HG02678 (cell line): ENCODE results near the gene GYS1.

ENCODE experiments used
- ATAC-seq: cut with Tn5 transposase; IDR thresholded peaks from one replicate; pipeline ENCODE4 v1.9.1; 2021; ENCODE audit warnings: mild to moderate bottlenecking, moderate library complexity; ENCODE audit not compliant: unreplicated experiment

The GYS1 gene

GRCh38 chr19:48990400-48990799, 2.7 kb downstream of the GYS1 start:
- ATAC-seq: no peak

GRCh38 chr19:48989701-48990291, 3.3 kb downstream of the GYS1 start:
- ATAC-seq: no peak

DNA sequence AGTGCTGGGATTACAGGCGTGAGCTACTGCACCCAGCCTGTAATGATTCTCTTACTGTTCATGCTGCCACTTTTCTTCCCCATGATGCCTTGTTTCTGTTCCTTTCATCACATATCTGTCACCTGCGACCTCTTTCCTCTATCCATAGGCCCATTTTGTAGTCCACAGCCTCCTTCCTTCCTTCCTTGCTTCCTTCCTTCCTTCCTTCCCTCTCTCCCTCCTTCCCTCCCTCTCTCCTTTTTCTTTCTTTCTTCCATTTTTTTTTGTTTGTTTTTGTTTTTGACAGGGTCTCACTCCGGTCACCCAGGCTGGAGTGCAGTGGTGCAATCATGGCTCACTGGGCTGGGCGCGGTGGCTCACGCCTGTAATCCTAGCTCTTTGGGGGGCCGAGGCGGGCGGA, 4.2 kb downstream of the GYS1 start:
- no peak for ATAC-seq

GRCh38 chr19:48988286-48988685, 4.8 kb downstream of the GYS1 start:
- no peak for ATAC-seq

DNA sequence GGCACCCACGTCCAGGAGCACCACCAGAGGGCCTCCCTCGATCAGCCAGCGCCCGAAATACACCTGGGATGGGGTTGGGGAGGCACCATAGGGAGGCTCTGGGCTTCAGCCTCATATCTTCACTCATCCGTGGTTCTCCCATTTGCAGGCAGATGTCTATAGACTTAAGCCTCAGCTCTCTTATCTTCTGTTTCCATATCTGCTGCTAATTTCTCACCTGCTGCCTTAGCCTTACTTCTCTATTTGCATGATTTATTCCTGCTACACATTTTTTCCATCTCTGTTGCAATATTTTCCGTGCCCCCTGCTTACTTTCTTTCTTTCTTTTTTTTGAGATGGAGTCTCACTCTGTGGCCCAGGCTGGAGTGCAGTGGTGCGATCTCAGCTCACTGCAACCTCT, 5.8 kb downstream of the GYS1 start:
- ATAC-seq: no peak

DNA sequence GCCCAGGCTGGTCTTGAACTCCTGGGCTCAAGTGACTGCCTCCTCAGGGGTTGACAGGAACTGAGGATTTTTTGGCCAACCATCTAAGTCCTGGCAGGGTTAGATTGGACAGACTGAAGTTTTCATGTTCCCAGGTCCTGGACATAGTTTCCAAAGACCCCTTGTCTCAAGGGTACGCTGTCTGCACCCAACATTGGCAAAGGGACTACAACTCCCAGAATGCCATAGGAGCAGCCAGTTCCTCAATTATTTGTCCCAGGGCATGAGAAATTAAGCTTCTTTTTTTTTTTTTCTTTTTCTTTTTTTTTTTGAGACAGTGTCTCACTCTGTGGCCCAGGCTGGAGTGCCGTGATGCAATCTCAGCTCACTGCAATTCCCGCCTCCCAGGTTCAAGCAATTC, 6.9 kb downstream of the GYS1 start:
- no peak for ATAC-seq

GRCh38 chr19:48985711-48986110, 7.4 kb downstream of the GYS1 start:
- no peak for ATAC-seq

- ATAC-seq: no peak
Observed at GRCh38 chr19:48982280-48982679, 10.8 kb downstream of the GYS1 start.

DNA sequence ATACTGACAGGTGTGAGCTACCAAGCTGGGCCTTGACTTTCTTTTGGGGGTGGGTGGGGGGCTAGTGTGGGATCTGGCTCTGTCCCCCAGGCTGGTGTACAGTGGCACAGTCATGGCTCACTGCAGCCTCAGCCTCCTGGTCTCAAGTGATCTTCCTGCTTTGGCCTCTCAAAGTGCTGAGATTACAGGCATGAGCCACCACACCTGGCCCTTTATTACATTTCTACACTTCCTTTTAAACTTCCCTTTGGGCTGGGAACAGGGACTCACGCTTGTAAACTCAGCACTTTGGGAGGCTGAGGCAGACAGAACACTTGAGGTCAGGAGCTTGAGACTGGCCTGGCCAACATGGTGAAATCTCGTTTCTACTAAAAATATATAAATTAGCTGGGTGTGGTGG, 16.0 kb downstream of the GYS1 start:
- ATAC-seq: no peak

DNA sequence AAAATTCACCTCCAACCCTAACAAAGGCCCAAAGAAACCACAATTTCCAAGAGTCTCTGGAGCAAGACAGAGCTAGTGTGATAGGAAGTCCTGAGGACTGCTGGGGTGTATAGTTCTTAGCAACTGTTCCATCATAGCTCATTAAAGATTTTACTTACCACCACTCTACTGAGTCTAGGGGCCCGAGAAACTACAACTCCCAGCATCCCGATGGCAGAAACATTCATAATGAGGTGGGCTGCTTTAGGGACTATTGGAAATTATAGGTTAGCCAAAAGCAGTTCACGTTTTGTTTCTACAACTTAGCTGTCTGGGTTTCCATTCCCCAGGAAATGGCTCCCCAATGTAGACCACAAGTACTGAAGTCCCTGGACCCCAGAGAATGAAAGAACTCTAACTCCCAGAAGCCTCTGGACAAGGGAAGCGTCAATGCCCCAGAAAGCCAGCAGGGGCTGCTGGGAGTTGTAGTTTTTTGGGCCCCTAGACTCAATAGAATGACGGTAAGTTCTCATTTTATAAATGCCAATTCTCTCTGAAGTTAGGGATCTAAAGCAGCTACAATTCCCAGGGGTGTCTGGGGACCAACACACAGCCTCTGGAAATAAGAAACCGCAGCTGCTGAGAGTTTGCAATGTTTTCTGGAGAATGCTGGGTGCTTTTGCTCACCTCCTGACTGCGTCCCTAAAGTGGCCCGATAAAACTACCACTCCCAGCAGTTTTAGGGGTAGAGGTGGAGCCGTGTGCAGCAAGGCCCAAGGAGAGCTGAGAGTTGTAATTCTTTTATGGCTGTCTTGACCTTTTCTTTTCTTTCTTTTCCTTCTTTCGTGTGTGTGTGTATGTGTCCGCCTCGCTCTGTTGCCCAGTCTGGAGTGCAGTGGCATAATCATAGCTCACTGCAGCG, 16.9 kb downstream of the GYS1 start:
- no peak for ATAC-seq

GRCh38 chr19:48970923-48971395, 22.1 kb downstream of the GYS1 start:
- ATAC-seq: peak; percentile 36

GRCh38 chr19:48970139-48970766, 22.9 kb downstream of the GYS1 start:
- ATAC-seq: no peak

DNA sequence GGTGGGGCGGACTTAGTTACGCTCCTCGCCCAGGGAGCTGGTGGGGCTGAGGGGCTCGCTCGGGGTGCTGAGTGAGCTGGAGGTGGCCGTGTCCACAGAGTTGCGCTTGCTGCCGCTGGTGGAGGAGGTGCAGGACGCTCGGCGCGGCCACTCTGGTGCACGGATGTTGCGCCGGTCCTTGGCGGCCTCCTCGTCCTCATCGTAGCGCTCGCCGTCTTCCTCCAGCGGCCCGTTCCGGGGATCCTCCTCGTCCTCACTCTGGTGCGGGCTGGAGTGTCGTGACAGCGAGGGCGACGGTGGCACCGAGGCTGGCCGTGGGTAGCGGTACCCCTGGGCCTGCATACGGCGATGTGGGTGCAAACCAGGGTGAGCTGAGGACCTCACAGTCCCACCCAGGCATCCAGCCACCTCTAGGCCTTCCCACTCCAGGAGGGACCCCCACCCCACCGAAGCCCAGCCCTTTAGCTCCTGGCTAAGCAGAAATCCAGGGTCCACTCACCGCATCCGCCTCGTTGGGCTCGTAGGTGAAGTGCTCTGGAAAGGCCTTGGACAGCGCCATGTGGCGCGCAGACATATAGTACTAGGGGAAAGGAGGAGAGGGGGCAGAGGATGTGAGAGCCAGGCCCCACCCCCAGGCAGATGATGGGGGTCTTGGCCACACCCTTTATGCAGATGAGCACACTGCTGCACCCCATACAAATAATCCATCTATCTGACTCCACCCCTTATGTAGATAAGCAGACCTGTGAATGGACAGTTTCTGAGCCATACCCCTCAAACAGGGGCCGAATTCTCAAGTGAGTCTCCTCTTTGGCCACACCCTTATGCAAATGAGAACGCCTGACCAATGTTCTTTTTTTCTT, 23.6 kb downstream of the GYS1 start:
- ATAC-seq: no peak

DNA sequence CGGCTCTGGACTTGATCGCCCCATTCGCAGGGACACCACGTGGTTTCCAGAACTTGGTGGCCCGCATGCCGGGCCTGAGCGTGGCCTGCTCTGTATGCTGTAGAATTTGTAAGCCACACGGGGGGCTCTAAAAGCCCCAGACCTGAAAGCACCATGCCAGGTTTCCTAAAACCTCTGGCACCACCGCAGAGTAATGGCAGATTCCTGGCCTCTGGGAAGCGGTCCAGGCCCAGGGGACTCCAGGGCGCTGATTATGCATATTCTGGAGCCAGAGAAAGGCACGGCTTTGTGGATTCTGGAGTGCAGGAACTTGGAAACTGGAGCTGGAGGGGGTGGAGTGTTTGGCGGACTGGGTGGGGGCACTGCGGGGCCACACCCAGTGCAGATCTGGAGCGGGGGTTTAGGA, 24.3 kb downstream of the GYS1 start:
- ATAC-seq: no peak

- ATAC-seq: no peak
Observed at GRCh38 chr19:48968179-48968661, 24.9 kb downstream of the GYS1 start.

DNA sequence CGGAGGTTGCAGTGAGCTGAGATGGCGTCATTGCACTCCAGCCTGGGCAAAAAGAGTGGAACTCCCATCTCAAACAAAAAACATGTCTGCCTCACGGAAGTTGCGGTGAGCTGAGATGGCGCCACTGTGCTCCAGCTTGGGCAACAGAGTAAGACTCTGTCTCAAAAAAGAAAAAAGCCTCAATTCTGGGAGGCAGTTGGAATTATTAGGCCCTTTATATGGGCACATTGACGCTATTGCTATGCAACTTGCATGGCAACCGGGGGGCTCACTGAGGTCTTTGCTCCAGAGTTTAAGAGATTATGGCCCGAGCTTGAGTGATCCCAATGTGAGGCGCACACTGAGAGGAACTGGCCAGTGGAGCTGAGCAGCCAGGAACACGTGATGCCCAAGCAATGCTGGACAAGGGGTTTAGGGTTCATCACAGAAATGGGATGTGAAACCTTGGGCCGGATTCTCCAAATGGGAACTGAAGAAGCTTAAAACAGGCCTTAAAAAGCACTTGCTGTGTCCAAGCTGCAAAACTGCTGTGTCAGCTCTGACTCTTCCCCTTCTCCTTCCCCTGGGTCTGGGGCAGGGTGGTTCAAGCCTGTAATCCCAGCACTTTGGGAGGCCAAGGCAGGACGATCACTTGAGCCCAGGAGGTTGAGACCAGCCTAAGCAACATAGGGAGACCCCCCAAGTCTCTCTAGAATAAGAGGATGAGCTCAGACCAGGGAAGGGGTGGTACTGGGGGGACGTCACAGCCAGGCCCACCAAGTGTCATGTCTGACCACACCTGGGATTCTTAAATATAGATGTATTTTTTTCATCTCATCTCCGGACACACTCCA, 25.5 kb downstream of the GYS1 start:
- ATAC-seq: no peak

GRCh38 chr19:48966541-48967345, 26.4 kb downstream of the GYS1 start:
- ATAC-seq: no peak

DNA sequence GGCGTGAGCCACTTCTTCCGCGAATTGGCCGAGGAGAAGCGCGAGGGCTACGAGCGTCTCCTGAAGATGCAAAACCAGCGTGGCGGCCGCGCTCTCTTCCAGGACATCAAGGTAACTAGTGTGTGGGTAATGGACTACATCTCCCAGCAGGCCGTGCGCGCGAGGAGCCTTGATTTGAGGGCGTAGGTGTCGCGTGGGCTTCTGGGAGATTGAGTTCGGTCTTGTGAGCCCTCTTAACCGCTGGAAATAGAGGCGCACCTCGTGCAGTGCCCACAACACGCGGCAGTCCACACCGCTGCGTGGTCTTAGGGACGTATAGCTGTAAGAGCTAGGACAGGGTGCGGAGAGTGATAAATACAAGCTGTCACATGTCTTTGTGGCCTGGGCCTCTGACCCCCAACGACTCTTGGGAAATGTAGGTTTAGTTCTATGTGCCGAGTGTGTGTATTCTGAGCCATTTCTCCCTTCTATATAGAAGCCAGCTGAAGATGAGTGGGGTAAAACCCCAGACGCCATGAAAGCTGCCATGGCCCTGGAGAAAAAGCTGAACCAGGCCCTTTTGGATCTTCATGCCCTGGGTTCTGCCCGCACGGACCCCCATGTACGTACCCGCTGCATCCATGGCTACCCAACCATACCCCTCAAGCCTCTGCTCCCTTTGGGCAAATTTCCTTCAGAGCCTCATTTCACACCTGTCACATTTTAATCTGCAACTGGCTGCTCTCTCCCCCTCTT, 27.1 kb downstream of the GYS1 start:
- peak; percentile 31 for ATAC-seq
